Adipose tissue (tissue), 3 donors: ENCODE measurements around the gene UBQLN4. TPM values are rescaled to one million over a fixed set of nuclear protein-coding genes. Genes with fewer than 3 reads are reported as not detected.

ENCODE experiments used
- H3K27ac ChIP-seq: one replicate; pipeline ENCODE4 v1.5.1; 2013; ENCODE audit warnings: low read depth, low read length
- WGBS, 3 donors: extraction: QIAGEN DNeasy Blood & Tissue Kit; methylation state at CpG; one replicate each; pipeline ENCODE4 v1.1.7; 2013; 5-methylcytosine and 5-hydroxymethylcytosine counted together
- polyA plus RNA-seq, 3 donors: library from polyadenylated mRNA; stranded (reverse); fragments of 200-250 nt; gene quantifications; one replicate each; pipeline ENCODE4 v1.2.3, GENCODE V29; 2013
- donor health status: healthy with polysubstance abuse.
- donor health status: Bipolar disorder and iron deficiency.
- donor health status: healthy.

The UBQLN4 gene
- polyA plus RNA-seq, 3 donors = 14.5 to 18.9 (median 18.8) TPM

DNA sequence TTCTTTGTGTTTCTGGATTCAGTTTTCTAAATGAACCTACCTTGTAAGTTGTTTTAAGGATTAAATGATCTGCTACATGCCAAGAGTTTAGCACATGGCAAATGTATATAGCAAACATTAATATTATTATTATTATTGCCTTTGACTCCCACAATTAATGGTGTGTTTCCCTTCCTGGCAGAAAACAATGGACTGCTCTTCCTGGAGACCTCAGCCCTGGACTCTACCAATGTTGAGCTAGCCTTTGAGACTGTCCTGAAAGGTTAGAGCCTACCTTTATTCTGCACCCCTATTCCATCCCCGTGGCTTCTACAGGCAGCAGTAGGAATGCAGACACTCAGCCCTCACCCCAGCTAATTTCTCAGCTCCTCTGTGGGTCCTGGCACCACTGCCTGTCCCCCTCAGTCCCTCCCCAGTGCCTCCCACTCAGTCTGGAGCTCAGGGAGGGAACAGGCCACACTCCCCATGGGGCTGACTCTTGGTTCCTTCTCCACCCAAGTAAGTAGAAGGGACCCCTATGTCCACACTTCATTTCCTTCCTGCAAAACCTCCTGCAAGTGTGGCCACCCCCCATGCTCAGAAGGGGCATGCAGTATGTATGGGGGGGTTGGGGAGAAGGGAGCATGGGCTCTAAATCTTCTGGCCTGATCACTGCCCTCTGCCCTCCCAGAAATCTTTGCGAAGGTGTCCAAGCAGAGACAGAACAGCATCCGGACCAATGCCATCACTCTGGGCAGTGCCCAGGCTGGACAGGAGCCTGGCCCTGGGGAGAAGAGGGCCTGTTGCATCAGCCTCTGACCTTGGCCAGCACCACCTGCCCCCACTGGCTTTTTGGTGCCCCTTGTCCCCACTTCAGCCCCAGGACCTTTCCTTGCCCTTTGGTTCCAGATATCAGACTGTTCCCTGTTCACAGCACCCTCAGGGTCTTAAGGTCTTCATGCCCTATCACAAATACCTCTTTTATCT, 16.2 kb upstream of the UBQLN4 start:
- H3K27ac ChIP-seq = no peak overlapping the region
- 63 to 76% (median 76%) methylated on average over 3 of the region's 3 CpGs for WGBS, 3 donors

DNA sequence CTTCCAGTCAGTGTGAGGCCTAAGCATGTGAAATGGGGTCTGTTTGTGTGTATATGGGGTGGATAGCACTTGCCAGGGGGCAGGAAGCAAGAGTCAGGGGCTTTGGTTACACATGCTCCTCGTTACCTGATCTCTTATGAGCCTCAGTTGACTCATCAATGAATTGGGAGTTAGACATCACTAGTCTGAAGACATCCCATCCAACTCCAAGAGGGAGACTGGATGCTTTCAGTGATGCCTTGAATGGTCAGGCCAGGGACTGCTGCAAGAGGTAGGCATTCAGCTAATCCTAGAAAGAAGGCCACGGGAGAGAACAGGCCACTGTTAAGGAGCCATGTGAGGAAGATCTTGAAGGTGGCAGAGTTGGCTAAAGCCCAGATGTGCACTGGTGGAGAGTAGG, 13.7 kb upstream of the UBQLN4 start:
- WGBS, 3 donors = 88 to 91% (median 89%) methylated on average over 2 of the region's 2 CpGs
- no peak overlapping the region for H3K27ac ChIP-seq

DNA sequence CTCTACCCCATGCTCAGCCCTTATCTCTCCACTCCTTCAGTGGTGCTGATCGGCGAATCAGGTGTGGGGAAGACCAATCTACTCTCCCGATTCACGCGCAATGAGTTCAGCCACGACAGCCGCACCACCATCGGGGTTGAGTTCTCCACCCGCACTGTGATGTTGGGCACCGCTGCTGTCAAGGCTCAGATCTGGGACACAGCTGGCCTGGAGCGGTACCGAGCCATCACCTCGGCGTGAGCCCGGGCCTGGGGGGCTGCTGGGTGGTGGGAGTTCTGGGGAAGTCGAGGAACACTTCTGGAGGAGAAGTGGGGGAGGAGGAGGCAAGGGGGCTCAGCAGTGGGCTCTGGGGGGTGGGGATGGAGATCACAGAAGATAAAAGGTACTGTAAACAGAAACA, 12.3 kb upstream of the UBQLN4 start:
- WGBS, 3 donors = 73 to 81% (median 78%) methylated on average over 16 of the region's 16 CpGs
- H3K27ac ChIP-seq = no peak overlapping the region

DNA sequence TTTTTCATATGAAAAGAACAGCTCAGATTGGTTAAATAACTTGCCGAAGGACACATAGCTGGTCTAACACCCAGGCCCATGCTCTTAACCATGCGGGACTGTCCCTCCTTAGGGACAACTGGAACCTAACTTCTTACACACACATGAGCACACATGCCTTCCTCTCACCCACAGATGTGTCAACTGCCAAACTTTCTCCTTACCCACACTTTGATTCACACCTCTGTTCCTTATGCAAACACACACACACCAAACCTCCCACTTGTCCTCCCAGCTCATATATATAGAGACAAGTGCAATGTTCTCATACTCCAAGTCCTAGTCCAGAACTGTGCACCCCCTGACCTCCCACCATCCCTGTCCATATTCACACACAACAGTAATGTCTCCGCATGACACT, 11.6 kb upstream of the UBQLN4 start:
- no peak overlapping the region for H3K27ac ChIP-seq
- 82 to 97% (median 83%) methylated on average over 3 of the region's 3 CpGs for WGBS, 3 donors

DNA sequence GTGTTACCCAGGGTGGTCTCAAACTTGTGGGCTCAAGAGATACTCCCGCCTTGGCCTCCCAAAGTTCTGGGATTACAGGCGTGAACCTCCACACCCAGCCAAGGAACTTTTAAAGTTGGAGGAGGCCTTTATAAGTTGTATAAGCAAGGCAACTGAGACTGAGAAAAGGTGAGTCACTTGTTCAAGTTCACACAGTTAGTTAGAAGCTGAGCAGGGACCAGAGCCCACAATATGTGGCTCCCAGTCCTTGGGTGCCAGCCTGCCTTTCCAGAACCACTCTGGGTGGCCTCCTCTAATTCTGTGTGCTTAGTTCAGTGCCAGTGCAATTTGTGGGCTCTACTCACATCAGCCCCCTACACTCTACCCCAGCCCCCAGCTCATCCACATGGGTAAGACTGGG, 11.0 kb upstream of the UBQLN4 start:
- 93 to 96% (median 94%) methylated on average over 2 of the region's 2 CpGs for WGBS, 3 donors
- H3K27ac ChIP-seq = no peak overlapping the region

DNA sequence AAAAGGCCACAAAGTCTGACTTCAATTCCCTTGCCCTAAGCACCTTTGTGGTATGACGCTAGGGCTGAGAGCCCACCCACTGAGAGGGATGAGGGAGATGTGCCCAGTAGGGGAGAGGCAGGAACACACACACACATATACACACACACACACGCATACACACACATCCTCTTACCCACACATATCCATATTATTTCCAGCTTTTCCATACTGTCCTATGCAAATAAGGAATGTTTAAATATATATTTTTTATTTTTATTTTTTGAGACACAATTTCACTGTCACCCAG, 10.3 kb upstream of the UBQLN4 start:
- no peak overlapping the region for H3K27ac ChIP-seq
- WGBS, 3 donors = 65 to 70% (median 66%) methylated on average over 2 of the region's 2 CpGs

DNA sequence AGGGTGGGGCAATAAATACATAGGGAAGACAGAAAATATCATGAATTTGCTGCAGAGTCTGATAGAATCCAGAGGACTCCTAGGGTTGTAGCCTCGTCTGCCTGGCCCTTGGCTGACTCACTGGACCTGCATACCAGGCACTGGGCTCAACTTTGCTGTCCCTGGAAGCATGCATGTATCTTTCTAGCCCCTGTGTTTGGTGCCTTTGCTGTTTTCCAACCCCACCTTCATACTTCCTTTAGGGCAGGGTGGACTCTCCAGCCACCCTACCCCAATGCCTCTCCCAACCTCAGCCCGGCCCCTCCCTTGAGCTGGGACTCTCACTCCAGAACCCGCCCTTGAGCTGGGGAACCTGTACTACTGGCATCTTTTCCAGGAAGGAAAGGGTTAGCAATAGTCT, 8.6 kb upstream of the UBQLN4 start:
- no peak overlapping the region for H3K27ac ChIP-seq
- 76 to 80% (median 80%) methylated on average over 3 of the region's 3 CpGs for WGBS, 3 donors

DNA sequence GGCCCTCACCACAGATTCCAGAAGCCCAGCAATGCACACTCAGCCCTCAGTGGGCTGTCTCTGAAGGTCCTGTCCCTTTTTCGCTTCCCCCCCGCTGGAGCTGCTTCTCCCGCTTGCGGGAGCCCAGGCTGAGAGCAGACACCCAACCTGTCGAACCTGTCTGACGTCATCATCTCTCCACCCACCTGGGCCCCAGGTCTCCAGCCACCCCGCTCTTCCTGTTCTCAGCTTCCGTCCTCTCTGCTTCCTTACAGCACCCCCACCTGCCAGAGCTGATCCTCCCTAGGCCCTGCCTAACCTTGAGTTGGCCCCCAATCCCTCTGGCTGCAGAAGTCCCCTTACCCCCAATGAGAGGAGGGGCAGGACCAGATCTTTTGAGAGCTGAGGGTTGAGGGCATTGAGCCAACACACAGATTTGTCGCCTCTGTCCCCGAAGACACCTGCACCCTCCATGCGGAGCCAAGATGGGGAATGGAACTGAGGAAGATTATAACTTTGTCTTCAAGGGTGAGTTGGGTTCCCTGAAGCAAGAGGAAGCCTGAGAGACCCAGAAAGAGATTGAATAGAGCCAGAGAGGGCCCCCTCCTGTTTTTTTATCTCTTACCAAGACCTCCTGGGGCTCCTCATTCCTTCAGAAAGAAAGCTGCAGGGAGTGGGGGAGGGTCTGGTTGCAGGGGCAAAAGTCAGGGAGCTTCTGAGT, 7.5 kb upstream of the UBQLN4 start, which contains the start of gene RAB25:
RAB25 (plus strand) TSS at position 224 of the 700 bp plus-strand sequence; CDS start at position 465, 241 bp downstream.
- H3K27ac ChIP-seq = no peak within 1 kb of the TSS
- WGBS, 3 donors = 17 to 63% (median 53%) methylated on average over 11 of the region's 11 CpGs

DNA sequence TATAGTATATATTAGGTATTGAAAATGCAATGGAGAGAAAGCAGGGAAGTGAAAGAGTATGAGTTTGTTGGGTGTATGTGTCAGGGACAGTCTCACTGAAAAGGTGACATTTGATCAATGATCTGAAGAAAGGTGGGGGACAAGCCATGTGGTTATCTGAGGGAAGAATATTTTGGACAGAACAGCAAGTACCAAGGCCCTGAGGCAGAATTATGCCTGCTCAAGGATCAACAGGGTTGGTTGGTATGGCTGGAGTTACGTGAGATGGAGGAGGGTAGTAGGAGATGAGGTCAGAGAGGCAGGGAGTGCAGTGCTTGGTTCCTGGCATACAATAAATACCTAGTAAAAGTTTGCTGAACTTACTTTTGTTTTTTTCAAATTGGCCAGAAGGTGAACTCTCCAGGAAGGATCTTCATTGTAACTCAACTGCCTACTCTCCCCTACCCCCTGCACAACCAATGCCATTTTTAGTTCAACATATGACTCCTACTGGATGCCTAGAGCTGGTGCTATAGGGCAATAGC, 2.8 kb upstream of the UBQLN4 start:
- WGBS, 3 donors = 93 to 100% (median 96%) methylated on average over 1 of the region's 1 CpG
- H3K27ac ChIP-seq = no peak overlapping the region

DNA sequence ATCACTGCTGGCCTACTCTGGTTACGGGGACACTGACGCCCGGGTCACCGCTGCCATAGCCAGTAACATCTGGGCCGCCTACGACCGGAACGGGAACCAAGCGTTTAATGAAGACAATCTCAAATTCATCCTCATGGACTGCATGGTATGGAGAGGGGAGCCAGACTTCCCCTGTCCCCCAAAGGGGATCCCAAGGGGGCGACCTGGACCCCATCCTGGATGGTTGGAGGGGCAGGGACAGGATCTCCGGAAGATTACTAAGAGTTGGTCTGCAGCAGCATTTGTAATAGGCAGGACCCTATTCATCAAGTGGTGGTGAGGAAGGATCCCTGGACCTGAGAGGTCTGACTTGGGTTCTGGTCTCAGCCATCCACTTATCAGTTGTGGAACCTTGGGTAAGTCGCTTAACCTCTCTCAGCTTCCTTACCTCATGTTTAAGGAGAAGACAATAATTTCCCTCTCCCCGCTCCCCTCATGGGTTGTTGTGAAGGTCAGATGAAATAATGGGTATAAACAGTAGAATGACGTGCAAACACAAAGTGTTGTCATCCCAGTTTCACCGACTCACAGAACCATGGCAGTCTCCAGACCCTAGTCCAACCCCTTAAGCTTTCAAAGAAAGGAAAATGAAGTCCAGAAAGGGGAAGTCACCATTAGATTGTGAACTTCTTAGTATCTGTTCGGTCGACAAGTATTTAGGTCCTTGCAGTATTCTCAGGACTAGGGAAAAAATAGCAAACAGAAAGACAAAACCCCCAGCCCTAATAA, 1.9 kb upstream of the UBQLN4 start:
- 18 to 19% (median 19%) methylated on average over 17 of the region's 17 CpGs for WGBS, 3 donors
- no peak overlapping the region for H3K27ac ChIP-seq

DNA sequence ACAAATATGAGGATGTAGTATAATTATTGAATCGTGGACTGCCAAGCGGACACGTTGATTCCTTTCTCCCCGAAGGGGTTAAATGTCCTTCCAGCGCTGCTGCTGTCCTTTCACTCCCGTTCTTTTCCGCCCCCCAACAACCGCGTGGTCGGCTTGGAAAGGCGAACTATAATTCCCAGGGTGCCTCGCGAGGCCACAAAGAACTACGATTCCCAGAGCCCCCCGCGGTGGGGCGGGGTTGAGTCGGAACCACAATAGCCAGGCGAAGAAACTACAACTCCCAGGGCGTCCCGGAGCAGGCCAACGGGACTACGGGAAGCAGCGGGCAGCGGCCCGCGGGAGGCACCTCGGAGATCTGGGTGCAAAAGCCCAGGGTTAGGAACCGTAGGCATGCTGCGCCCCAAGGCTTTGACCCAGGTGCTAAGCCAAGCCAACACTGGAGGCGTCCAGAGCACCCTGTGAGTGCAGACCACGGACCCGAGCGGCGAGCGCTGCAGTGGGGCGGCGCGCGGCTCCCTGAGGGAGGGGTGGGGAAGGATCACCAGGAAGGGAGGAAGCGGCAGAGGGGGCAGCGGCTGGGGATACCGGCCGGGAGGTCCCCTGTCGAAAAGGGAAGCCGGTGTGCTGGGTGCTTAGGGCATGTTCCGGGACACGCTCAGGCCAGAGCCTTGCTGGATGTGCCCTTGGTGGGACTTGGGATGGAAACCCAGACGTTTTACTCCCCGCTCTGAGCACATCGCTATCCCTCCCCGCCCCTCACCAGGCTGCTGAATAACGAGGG, 1.1 kb upstream of the UBQLN4 start, which contains the start of gene LAMTOR2:
LAMTOR2 (plus strand) TSS at position 283 of the 781 bp plus-strand sequence; CDS start at position 391, 108 bp downstream.
- peak within 1 kb of the TSS; percentile 48 for H3K27ac ChIP-seq
- WGBS, 3 donors = 0 to 1% (median 0%) methylated on average over 53 of the region's 53 CpGs

DNA sequence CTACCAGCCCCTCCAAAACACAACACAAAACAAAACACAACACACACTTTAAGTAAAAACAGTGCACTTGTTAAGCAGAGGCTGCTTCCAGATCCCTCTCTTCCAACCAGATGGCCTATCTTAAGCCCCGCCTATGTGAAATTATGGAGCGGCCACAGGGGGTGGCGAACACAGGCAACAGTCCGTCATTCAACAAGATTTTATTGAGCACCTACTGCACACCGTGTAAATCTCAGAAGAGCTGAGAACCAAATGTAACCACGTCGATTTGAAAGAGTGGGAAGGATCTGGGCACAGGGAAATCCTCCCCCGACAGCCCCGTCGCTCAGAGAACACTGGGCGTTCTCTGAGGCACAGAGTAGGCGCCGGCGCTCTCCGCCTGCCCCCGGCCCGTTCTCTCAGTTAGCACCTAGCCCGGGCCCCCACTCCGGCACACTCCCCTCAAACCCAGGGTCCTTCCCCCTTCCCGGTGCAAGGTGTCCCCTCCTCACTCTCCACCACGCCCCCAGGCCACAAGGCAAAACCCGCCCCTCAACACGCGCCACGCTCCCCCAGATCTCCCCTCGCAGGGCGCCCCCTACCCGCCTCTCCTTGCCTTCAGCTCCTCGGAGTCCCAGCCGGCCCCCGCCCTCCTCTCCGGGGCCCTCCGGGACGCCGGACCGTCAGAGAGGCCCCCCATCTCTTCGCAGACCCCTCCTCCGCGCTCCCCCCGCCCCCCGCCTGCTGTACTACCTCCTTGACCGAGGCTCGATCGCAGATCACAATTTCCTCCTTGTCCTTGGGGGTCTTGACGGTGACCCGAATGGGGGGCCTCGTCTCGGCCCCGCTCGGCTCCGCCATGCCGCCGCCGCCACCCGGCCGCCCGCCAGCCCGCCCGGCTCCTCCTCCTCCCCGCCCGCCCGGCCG, 483 bp downstream of the UBQLN4 start:
- no peak overlapping the region for H3K27ac ChIP-seq
- WGBS, 3 donors = 0 to 1% (median 1%) methylated on average over 41 to 60 of the region's 63 CpGs

DNA sequence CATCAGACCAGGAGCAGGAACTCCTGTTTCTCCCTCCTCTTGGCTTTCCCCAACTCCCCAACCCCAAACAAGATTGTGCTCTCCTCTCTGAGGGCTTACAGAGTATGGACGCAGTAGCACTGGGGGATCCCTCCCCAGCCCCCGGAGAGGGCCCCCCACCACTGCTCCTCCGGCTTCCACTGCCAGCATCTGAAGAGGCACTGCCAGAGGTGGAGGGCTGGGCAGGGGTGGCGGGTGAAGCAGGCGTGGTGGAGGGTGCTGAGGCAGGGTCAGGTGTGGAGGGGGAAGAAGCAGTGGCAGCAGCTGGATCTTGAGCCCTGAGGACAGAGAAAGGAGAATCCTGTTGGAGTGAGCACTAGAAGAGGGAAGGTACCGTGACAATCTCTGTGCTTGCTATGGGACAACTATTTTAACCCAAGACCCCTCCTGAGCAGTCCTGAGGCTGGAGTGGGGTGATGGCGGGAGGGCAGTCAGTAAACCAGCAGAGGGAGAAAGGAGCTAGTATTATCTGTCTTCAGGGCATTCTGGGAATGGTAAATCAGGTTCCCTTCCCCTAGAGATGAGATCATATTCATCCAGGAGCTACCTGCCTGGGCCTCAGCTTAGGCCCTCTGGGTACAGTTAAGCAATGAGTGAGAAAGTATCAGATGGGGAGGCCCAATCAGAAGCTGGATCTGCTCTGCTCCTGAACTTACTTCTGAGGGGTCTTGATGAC, 2.4 kb downstream of the UBQLN4 start:
- no peak overlapping the region for H3K27ac ChIP-seq
- 88 to 95% (median 94%) methylated on average over 5 to 7 of the region's 7 CpGs for WGBS, 3 donors

DNA sequence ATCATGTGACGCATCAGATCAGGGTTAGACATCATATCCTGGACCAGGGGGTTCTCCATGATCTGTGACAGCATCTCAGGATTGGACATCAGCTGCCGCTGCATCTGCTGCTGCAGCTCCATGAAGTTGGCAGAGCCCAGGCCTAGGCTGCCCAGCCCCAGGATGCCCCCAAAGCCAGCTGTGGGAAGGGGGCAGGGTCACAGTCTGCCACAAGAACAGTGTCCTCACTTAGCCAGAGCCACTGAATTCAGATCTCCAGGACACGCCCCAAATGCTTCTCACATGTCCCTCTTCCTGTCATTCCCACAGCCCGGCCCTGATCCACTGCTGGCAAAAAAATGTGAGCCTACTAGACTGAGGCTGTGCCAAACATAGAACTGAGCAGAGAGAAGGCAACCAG, 3.2 kb downstream of the UBQLN4 start:
- no peak overlapping the region for H3K27ac ChIP-seq
- 81 to 93% (median 86%) methylated on average over 4 of the region's 4 CpGs for WGBS, 3 donors

DNA sequence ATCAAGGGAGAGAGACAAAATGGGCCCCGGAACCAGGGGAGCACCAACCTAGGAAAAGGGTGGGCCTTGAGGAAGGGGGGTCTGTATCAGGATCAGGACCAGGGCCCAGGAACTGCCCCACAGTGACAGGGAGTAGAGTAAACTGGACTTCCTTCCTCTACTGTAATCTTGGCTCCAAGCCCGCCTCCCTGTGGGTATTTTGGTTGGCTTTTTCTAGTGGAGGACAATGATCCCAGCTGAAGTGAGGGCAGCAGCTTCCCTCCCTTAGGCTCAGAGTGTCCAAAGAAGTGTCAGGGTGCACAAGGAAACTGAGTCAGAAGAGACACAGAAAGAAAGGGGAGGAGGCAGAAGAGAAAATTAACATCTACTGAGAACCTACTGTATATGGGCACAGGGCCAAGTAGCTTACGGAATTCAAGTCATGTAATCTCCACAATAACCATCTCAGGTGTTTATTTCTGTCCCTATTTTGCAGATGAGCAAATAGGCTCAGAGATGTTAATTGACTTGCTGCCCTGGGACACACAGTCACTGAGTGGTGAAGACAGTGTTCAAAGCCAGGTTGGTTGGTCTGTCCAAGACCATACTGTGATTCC, 4.8 kb downstream of the UBQLN4 start:
- H3K27ac ChIP-seq = no peak overlapping the region
- 65 to 82% (median 73%) methylated on average over 3 of the region's 3 CpGs for WGBS, 3 donors

DNA sequence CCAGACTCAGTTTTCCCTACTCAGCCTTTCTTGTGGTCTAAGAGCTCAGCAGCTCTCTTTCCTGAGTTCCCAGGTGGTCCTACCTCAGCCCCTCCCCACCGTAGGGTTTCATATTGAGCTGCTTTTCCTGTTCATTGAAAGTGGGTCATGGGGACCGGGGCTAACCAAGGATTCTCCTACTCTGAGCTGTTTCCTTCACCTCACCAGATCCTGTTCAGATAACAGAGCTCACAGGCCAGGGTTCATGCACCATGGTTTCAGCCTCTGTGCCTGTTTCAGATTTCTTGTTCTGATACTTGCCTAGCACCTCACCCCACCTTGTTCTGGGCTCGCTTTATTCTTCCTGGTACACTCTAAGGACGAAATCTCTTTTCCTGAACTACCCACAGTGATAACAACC, 8.5 kb downstream of the UBQLN4 start:
- WGBS, 3 donors = 83 to 90% (median 89%) methylated on average over 4 of the region's 4 CpGs
- no peak overlapping the region for H3K27ac ChIP-seq
